ENCODE measurements around the gene FHIT. TPM values are rescaled to one million over a fixed set of nuclear protein-coding genes. Genes with fewer than 3 reads are reported as not detected.

Gene FHIT
- total and polyA plus RNA-seq, 2 of the 4 experiments (the other 2 are of a cell fraction) = 0.07 TPM; not detected in 1

DNA sequence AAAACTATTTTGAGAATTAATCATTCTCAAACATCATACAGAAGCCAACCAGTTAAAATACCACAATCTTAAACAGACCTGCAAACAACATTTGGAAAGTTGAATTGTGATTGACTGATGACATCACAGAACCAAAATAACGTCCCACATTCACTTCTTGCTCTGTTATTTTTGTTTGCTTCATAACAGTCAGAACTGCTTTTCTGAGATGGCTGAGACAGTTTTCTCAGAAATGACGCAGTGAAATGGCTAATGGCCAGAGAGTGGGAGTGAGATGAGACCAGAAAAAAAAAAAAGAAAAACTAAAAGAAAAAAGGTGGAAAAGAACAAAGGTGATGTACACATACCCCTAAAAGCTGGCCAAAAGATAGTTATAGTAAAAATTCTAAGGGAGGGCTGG is 1061.2 kb downstream of the FHIT start:
- H3K9me3 ChIP-seq (ENCODE audit: control insufficient read depth, insufficient read depth, low read length) = no peaks in the 10 kb centered on the region
- no peaks in the 10 kb centered on the region for H3K36me3 ChIP-seq (ENCODE audit: control insufficient read depth, insufficient read depth, low read length)
- WGBS, 2 experiments (ENCODE audit: extremely low coverage in 2 of 2, insufficient read length in 1 of 2) = no CpG with 5 or more reads among the region's 2 CpGs
- H3K9me1 ChIP-seq (ENCODE audit: insufficient read depth, low read length) = no peaks in the 10 kb centered on the region
- H2BK120ac ChIP-seq (ENCODE audit: low read depth, low read length) = no peak overlapping the region
- H3K4me3 ChIP-seq (ENCODE audit: insufficient read depth, low read depth, low read length) = no peak overlapping the region
- no peak for DNase-seq
- H2AFZ ChIP-seq (replicated peaks; ENCODE audit: low read length, poor library complexity) = no peak overlapping the region
- dilution Hi-C loops (cut with HindIII; ENCODE audit: low sequenced_read_pairs, unreplicated experiment) (no loop called here), intact Hi-C loops (cut with micrococcal nuclease) (no loop called here), in situ Hi-C loops (cut with MboI; ENCODE audit: low sequenced_read_pairs) (no loop called here)
- no peaks in the 10 kb centered on the region for H3K27me3 ChIP-seq (ENCODE audit: control insufficient read depth, insufficient read depth, low read length)
- H2BK20ac ChIP-seq (ENCODE audit: low read depth, low read length) = no peak overlapping the region
- no peak overlapping the region for H2BK5ac ChIP-seq (ENCODE audit: low read depth, low read length, poor library complexity, severe bottlenecking)
- no peak overlapping the region for H3K4ac ChIP-seq (ENCODE audit: low read depth, low read length)
- H4K91ac ChIP-seq (ENCODE audit: insufficient read depth, low read depth, low read length) = no peak overlapping the region
- H3K9ac ChIP-seq (ENCODE audit: low read depth, low read length) = no peak overlapping the region
- ChIA-PET POLR2A (ENCODE audit: unreplicated experiment) (no interaction called here), CTCF (interaction anchor here (0.6 kb wide), 1 partner anchor 104 kb away, joined by 3 read pairs; no protein-coding TSS in a partner anchor)
- no peak overlapping the region for H2BK15ac ChIP-seq (ENCODE audit: low read depth, low read length)
- BruUV-seq (replicated peaks) = no TSS peak
- no peak overlapping the region for H3K14ac ChIP-seq (replicated peaks; ENCODE audit: low read depth, low read length)
- no peak for TF ChIP-seq MXI1 (IDR thresholded peaks at IDR 0.05; ENCODE audit: borderline replicate concordance, low read depth, low read length)
- no peak for TF ChIP-seq CEBPB (IDR thresholded peaks at IDR 0.05; ENCODE audit: low read depth, low read length)
- no peak for TF ChIP-seq MAFK (IDR thresholded peaks at IDR 0.05; ENCODE audit: low read depth, low read length)
- TF ChIP-seq MAZ (IDR thresholded peaks at IDR 0.05; ENCODE audit: borderline replicate concordance, low read depth, low read length) = no peak
- TF ChIP-seq RFX5 (IDR thresholded peaks at IDR 0.05; ENCODE audit: low read depth, low read length) = no peak
- no peak for TF ChIP-seq POLR2A (IDR thresholded peaks at IDR 0.05; ENCODE audit: low read depth, low read length)
- no peak for TF ChIP-seq CHD1 (IDR thresholded peaks at IDR 0.05; ENCODE audit: low read depth, low read length)
- TF ChIP-seq RCOR1 (IDR thresholded peaks at IDR 0.05; ENCODE audit: insufficient replicate concordance, low read length) = no peak
- no peak for TF ChIP-seq FOS (IDR thresholded peaks at IDR 0.05; ENCODE audit: low read depth, low read length)
- TF ChIP-seq SMC3 (IDR thresholded peaks at IDR 0.05; ENCODE audit: low read depth, low read length) = no peak
- no peak for TF ChIP-seq NFE2L2 (IDR thresholded peaks at IDR 0.05; ENCODE audit: low read depth, low read length)
- TF ChIP-seq, protein P1, sequence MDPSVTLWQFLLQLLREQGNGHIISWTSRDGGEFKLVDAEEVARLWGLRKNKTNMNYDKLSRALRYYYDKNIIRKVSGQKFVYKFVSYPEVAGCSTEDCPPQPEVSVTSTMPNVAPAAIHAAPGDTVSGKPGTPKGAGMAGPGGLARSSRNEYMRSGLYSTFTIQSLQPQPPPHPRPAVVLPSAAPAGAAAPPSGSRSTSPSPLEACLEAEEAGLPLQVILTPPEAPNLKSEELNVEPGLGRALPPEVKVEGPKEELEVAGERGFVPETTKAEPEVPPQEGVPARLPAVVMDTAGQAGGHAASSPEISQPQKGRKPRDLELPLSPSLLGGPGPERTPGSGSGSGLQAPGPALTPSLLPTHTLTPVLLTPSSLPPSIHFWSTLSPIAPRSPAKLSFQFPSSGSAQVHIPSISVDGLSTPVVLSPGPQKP (IDR thresholded peaks at IDR 0.05; ENCODE audit: borderline replicate concordance, low read depth, low read length) = no peak
- no peak for TF ChIP-seq BHLHE40 (IDR thresholded peaks at IDR 0.05; ENCODE audit: low read depth, low read length)
- TF ChIP-seq RAD21 (IDR thresholded peaks at IDR 0.05; ENCODE audit: low read length) = no peak
- H3K18ac ChIP-seq (ENCODE audit: low read depth, low read length) = no peak overlapping the region
- H3K27ac ChIP-seq (ENCODE audit: insufficient read depth, low read length) = no peak overlapping the region
- no peak overlapping the region for H3K56ac ChIP-seq (ENCODE audit: extremely low read depth, insufficient read depth, low read length)
- H4K20me1 ChIP-seq (ENCODE audit: insufficient read depth, low read length) = no peaks in the 10 kb centered on the region
- H3K23ac ChIP-seq (ENCODE audit: low read depth, low read length) = no peak overlapping the region
- H3K79me1 ChIP-seq (ENCODE audit: low read depth in 1 of 2, low read length in 2 of 2) = no peaks in the 10 kb centered on the region
- no peak for ATAC-seq (ENCODE audit: low read depth)
- no peaks in the 10 kb centered on the region for H3K4me1 ChIP-seq (ENCODE audit: control insufficient read depth, insufficient read depth, low read length)
- H4K5ac ChIP-seq (ENCODE audit: low read depth, low read length) = no peak overlapping the region
- H4K8ac ChIP-seq (ENCODE audit: low read depth in 2 of 2, low read length in 2 of 2) = no peak overlapping the region
- H2AK5ac ChIP-seq (ENCODE audit: low read depth, low read length) = no peak overlapping the region
- no peak overlapping the region for H2AK9ac ChIP-seq (replicated peaks; ENCODE audit: low read depth, low read length, poor library complexity)
- no peak overlapping the region for H3K4me2 ChIP-seq (ENCODE audit: low read depth, low read length)
